Panc1 (cell line): ENCODE results near the gene INCA1. TPM values are rescaled to one million over a fixed set of nuclear protein-coding genes. Genes with fewer than 3 reads are reported as not detected.

Source experiments
- ATAC-seq: fragments of 200-7000 bp; cut with Tn5 transposase; 2 replicates; pipeline ENCODE4 v1.9.1; 2020; ENCODE audit warnings: mild to moderate bottlenecking, moderate library complexity
- BruUV-seq: library from RNA; stranded (reverse); fragments of 400-500 nt; replicated peaks from 2 replicates; lab custom pipeline; 2021; lab: Mats Ljungman, UMichigan
- CTCF ChIA-PET: fragments of 300-600 bp; sonication (Branson Sonifier 250); formaldehyde crosslinking; loops from one replicate; lab custom pipeline; 2022; ENCODE audit warnings: antibody characterized with exemption; lab: Charles Lee
- POLR2A ChIA-PET: fragments of 300-600 bp; sonication (Branson Sonifier 250); formaldehyde crosslinking; loops from one replicate; lab custom pipeline; 2022; ENCODE audit warnings: antibody characterized with exemption; lab: Charles Lee
- DNase-seq: peaks from one replicate; pipeline ENCODE4 v3.0.0-alpha.2; 2010; ENCODE audit warnings: low read depth, low spot score
- H3K27ac ChIP-seq: 2 replicates; pipeline ENCODE4 v1.5.1; 2011; ENCODE audit warnings: mild to moderate bottlenecking, low read length, inconsistent platforms
- H3K27me3 ChIP-seq: fragments of 200-500 bp; sonication (Bioruptor generic); 2 replicates; pipeline ENCODE4 v1.6.0; 2014; ENCODE audit warnings: low read length, inconsistent platforms; ENCODE audit not compliant: control insufficient read depth, insufficient read depth
- H3K36me3 ChIP-seq: fragments of 200-500 bp; sonication (Bioruptor generic); 2 replicates; pipeline ENCODE4 v1.5.1; 2014; ENCODE audit warnings: inconsistent platforms, mild to moderate bottlenecking, low read length, moderate library complexity; ENCODE audit not compliant: control insufficient read depth, insufficient read depth
- H3K4me1 ChIP-seq: 2 replicates; pipeline ENCODE4 v1.5.1; 2011; ENCODE audit warnings: inconsistent platforms, mild to moderate bottlenecking, low read length, moderate library complexity; ENCODE audit not compliant: control insufficient read depth, insufficient read depth
- H3K4me3 ChIP-seq, 2 experiments: 2 replicates each; pipeline ENCODE4 v1.5.1; 2011 to 2012; ENCODE audit warnings: low read depth in 2 of 2, low read length in 2 of 2, mild to moderate bottlenecking in 2 of 2, inconsistent platforms in 1 of 2, moderate library complexity in 1 of 2
- H3K9me3 ChIP-seq: fragments of 200-500 bp; sonication (Bioruptor generic); 2 replicates; pipeline ENCODE4 v1.5.1; 2014; ENCODE audit warnings: low read depth, mild to moderate bottlenecking, inconsistent platforms, low read length, moderate library complexity; ENCODE audit not compliant: control insufficient read depth, insufficient read depth
- CTCF ChIP-seq: fragments of 450-650 bp; IDR thresholded peaks from 2 replicates; pipeline ENCODE4 v1.5.1; 2017; ENCODE audit warnings: mild to moderate bottlenecking
- POLR2AphosphoS5 ChIP-seq: IDR thresholded peaks from 2 replicates; pipeline ENCODE4 v1.6.1; 2012; ENCODE audit warnings: mild to moderate bottlenecking, low read depth, low read length, moderate library complexity
- REST ChIP-seq, 2 experiments: IDR thresholded peaks; 2 replicates each; pipeline ENCODE4 v1.6.1; 2011 to 2012; ENCODE audit warnings: low read depth in 2 of 2, control low read depth in 1 of 2, low read length in 1 of 2, mild to moderate bottlenecking in 1 of 2, moderate library complexity in 1 of 2; ENCODE audit not compliant: insufficient read depth in 1 of 2
- SIN3A ChIP-seq: IDR thresholded peaks from 2 replicates; pipeline ENCODE4 v1.6.1; 2012; ENCODE audit warnings: low read depth, mild to moderate bottlenecking, low read length, moderate library complexity, borderline replicate concordance; ENCODE audit not compliant: insufficient read depth
- TCF7L2 ChIP-seq: IDR thresholded peaks from 2 replicates; pipeline ENCODE4 v1.6.1; 2011; ENCODE audit warnings: mild to moderate bottlenecking, low read depth, low read length, inconsistent platforms
- in situ Hi-C: cut with HindIII; loops from 2 replicates; pipeline ENCODE4 v1.10.0; 2016; ENCODE audit warnings: low sequenced_read_pairs, low pct_unique_long_range_greater_than_20kb
- intact Hi-C: fragments of 100-400 bp; cut with micrococcal nuclease; formaldehyde crosslinking; loops from one replicate; pipeline ENCODE4 v1.10.0; 2022; ENCODE audit not compliant: unreplicated experiment
- total RNA-seq: library from RNA; stranded (reverse); gene quantifications from one replicate; pipeline ENCODE4 v1.2.1, GENCODE V29; 2021; ENCODE audit not compliant: unreplicated experiment

Gene INCA1
- total RNA-seq, 1 experiment from 2014 or later = 1.7 TPM

- in situ Hi-C loops = no loop called here
- CTCF ChIA-PET = interaction anchor here (0.7 kb wide), 2 partner anchors 19 to 27 kb away, joined by 3 read pairs; no protein-coding TSS in a partner anchor
- no peak for ATAC-seq
Observed at GRCh38 chr17:5034651-5035050, 37.3 kb upstream of the INCA1 start.

GRCh38 chr17:5034063-5034462 lies 36.7 kb upstream of the INCA1 start:
- in situ Hi-C loops (no loop called here), intact Hi-C loops (no loop called here)
- no peak overlapping the region for H3K27ac ChIP-seq
- DNase-seq (no peak), ATAC-seq (no peak)
- TF ChIP-seq CTCF (no peak), REST (IDR thresholded peaks at IDR 0.05; ENCODE audit: insufficient read depth in 1 of 2, low read depth in 2 of 2, low read length in 1 of 2) (no peak), POLR2AphosphoS5 (no peak), TCF7L2 (no peak), SIN3A (no peak)
- H3K27me3 ChIP-seq = no peaks in the 10 kb centered on the region
- ChIA-PET CTCF (interaction anchor here (0.5 to 0.7 kb wide), 3 partner anchors 10 to 27 kb away, joined by 3 read pairs; no protein-coding TSS in a partner anchor), POLR2A (no interaction called here)
- H3K4me3 ChIP-seq = no peak overlapping the region
- no peaks in the 10 kb centered on the region for H3K36me3 ChIP-seq
- BruUV-seq = no TSS peak
- no peaks in the 10 kb centered on the region for H3K9me3 ChIP-seq
- no peaks in the 10 kb centered on the region for H3K4me1 ChIP-seq

More at GRCh38 chr17:5034651-5035050, 37.3 kb upstream of the INCA1 start:
- BruUV-seq = no TSS peak
- TF ChIP-seq CTCF (no peak), POLR2AphosphoS5 (no peak), REST (IDR thresholded peaks at IDR 0.05; ENCODE audit: insufficient read depth in 1 of 2, low read depth in 2 of 2, low read length in 1 of 2) (no peak), SIN3A (no peak)
- Histone ChIP-seq H3K4me1 (no peaks in the 10 kb centered on the region), H3K4me3 (no peak overlapping the region), H3K27ac (no peak overlapping the region), H3K36me3 (no peaks in the 10 kb centered on the region), H3K9me3 (no peaks in the 10 kb centered on the region), H3K27me3 (no peaks in the 10 kb centered on the region)
- DNase-seq = no peak
- POLR2A ChIA-PET = no interaction called here
- intact Hi-C loops = no loop called here
